ENCODE measurements around the gene SUPV3L1. TPM values are rescaled to one million over a fixed set of nuclear protein-coding genes. Genes with fewer than 3 reads are reported as not detected.

The SUPV3L1 gene
- total and polyA plus RNA-seq, 10 of the 15 experiments (the other 5 are each of a cell fraction or from before 2014, with no cell fraction given): 18.4 to 57.8 (median 44.2) TPM

- Histone ChIP-seq H4K20me1 (ENCODE audit: control insufficient read depth, insufficient read depth) (no peaks in the 10 kb centered on the region), H2AFZ (ENCODE audit: control insufficient read depth, low read depth, low read length) (no peak overlapping the region), H3K79me2 (ENCODE audit: control insufficient read depth, insufficient read depth, low read length) (peaks cover 11% of the 10 kb centered on the region), H3K4me2 (ENCODE audit: control insufficient read depth, insufficient read depth) (no peak overlapping the region), H3K27me3 (replicated peaks in 1 of 2; ENCODE audit: control insufficient read depth in 2 of 2, insufficient read depth in 2 of 2, low read length in 1 of 2) (no peaks in the 10 kb centered on the region), H3K4me3 (no peak overlapping the region), H3K4me1 (ENCODE audit: control insufficient read depth, insufficient read depth, low read length) (no peaks in the 10 kb centered on the region), H3K27ac (ENCODE audit: control insufficient read depth, insufficient read depth) (no peak overlapping the region), H3K9ac (ENCODE audit: control insufficient read depth, insufficient read depth, low read length) (no peak overlapping the region), H3K9me3 (replicated peaks; ENCODE audit: control insufficient read depth, insufficient read depth, low read length) (no peaks in the 10 kb centered on the region), H3K36me3 (ENCODE audit: control insufficient read depth in 2 of 2, insufficient read depth in 2 of 2, low read length in 1 of 2) (no peaks in the 10 kb centered on the region)
- no TSS peak for BruUV-seq (replicated peaks)
- POLR2A ChIA-PET: interaction anchor here (0.5 kb wide), 1 partner anchor 19 kb away, joined by 4 read pairs; no protein-coding TSS in a partner anchor
- DNase-seq (ENCODE audit: low read depth, low spot score) (no peak), ATAC-seq (no peak), FAIRE-seq (no peak)
- intact Hi-C loops (cut with micrococcal nuclease; ENCODE audit: unreplicated experiment): no loop called here
- RAD21 ChIA-PET (ENCODE audit: unreplicated experiment): no interaction called here
- SMC1A ChIA-PET (ENCODE audit: uncharacterized antibody, unreplicated experiment): no interaction called here
- CTCF ChIA-PET: interaction anchor here (0.7 kb wide), 1 partner anchor 22 kb away, joined by 3 read pairs; no protein-coding TSS in a partner anchor
- in situ Hi-C loops (cut with MboI): no loop called here
- TF ChIP-seq PRDM15 (CRISPR knock-in tag; IDR thresholded peaks at IDR 0.05) (no peak), ZBTB11 (CRISPR knock-in tag; IDR thresholded peaks at IDR 0.05) (no peak), POLR2AphosphoS2 (IDR thresholded peaks at IDR 0.05; ENCODE audit: low read depth, low read length) (no peak), RELB (IDR thresholded peaks at IDR 0.05; ENCODE audit: low read depth) (no peak), RAD21 (IDR thresholded peaks at IDR 0.05; ENCODE audit: insufficient read depth, low read depth, low read length) (no peak), NFIC (IDR thresholded peaks at IDR 0.05; ENCODE audit: low read depth, low read length) (no peak), MXI1 (IDR thresholded peaks at IDR 0.05; ENCODE audit: low read depth, low read length) (no peak), SREBF1 (IDR thresholded peaks at IDR 0.05; ENCODE audit: low read length) (no peak), CBX5 (IDR thresholded peaks at IDR 0.05; ENCODE audit: low read depth) (no peak), ZZZ3 (IDR thresholded peaks at IDR 0.05; ENCODE audit: control insufficient read depth, insufficient read length, low read depth) (no peak)
- 96% methylated on average over 1 of the region's 1 CpG for WGBS (ENCODE audit: insufficient coverage, insufficient replicate concordance, low lambda C conversion rate, missing lambda C conversion rate)
These were observed 34.7 kb upstream of the SUPV3L1 start for GRCh38 chr10:69145329-69145728.

All from GM12878 (cell line).